Activated naive CD4-positive, alpha-beta T cell treated with anti-CD3 and anti-CD28 coated beads for 36 hours (primary cell): ENCODE measurements around the gene ULK4. TPM values are rescaled to one million over a fixed set of nuclear protein-coding genes. Genes with fewer than 3 reads are reported as not detected.
"Not testable (repeated sequence)": the region's sequence is repeated elsewhere in the genome, so short reads cannot be mapped to it uniquely, and the experiment has no call there.

ENCODE experiments used
- CTCF ChIA-PET: fragments of 350-600 bp; sonication (Branson Sonifier 250); formaldehyde crosslinking; loops from one replicate; lab custom pipeline; 2021; ENCODE audit warnings: antibody characterized with exemption; lab: Charles Lee
- DNase-seq: peaks from one replicate; pipeline ENCODE4 v3.0.0-alpha.2; 2020
- H3K27ac Mint-ChIP-seq: one replicate; pipeline ENCODE4 v1.8.0; 2021; ENCODE audit warnings: mild to moderate bottlenecking, mixed read lengths
- H3K27me3 Mint-ChIP-seq: one replicate; pipeline ENCODE4 v1.8.0; 2021; ENCODE audit warnings: low read depth, mixed read lengths
- H3K36me3 Mint-ChIP-seq: one replicate; pipeline ENCODE4 v1.8.0; 2021; ENCODE audit warnings: low read depth, mixed read lengths
- H3K4me1 Mint-ChIP-seq: one replicate; pipeline ENCODE4 v1.8.0; 2021; ENCODE audit warnings: low read depth, mixed read lengths
- H3K4me3 Mint-ChIP-seq: one replicate; pipeline ENCODE4 v1.8.0; 2021; ENCODE audit warnings: mild to moderate bottlenecking, moderate library complexity, mixed read lengths
- H3K9me3 Mint-ChIP-seq: one replicate; pipeline ENCODE4 v1.8.0; 2021; ENCODE audit warnings: mixed read lengths
- intact Hi-C: fragments of 100-400 bp; cut with micrococcal nuclease; formaldehyde crosslinking; loops from one replicate; pipeline ENCODE4 v1.15.1; 2023
- total RNA-seq, 2 experiments: library from RNA; stranded (reverse); gene quantifications; one replicate each; pipeline ENCODE4 v1.2.3, GENCODE V29; 2021

ULK4 gene
- total RNA-seq, 2 experiments from 2014 or later = 8.5 to 9.1 TPM

GRCh38 chr3:41301548-41301947 is 660.4 kb downstream of the ULK4 start:
- Mint-ChIP-seq H3K36me3 (no peaks in the 10 kb centered on the region), H3K9me3 (no peaks in the 10 kb centered on the region), H3K4me1 (no peaks in the 10 kb centered on the region), H3K27ac (no peak overlapping the region), H3K4me3 (no peak overlapping the region), H3K27me3 (no peaks in the 10 kb centered on the region)
- CTCF ChIA-PET = no interaction called here
- DNase-seq = no peak
- intact Hi-C loops = no loop called here

- Mint-ChIP-seq H3K4me3 (no peak overlapping the region), H3K4me1 (no peaks in the 10 kb centered on the region), H3K27me3 (no peaks in the 10 kb centered on the region), H3K27ac (no peak overlapping the region), H3K9me3 (no peaks in the 10 kb centered on the region), H3K36me3 (no peaks in the 10 kb centered on the region)
- DNase-seq = no peak
- intact Hi-C loops = no loop called here
- CTCF ChIA-PET = no interaction called here
These were observed 662.9 kb downstream of the ULK4 start for GRCh38 chr3:41299036-41299435.

- H3K27me3 Mint-ChIP-seq = no peaks in the 10 kb centered on the region
- no peak overlapping the region for H3K4me3 Mint-ChIP-seq
- H3K9me3 Mint-ChIP-seq = no peaks in the 10 kb centered on the region
- H3K4me1 Mint-ChIP-seq = no peaks in the 10 kb centered on the region
- H3K36me3 Mint-ChIP-seq = no peaks in the 10 kb centered on the region
- H3K27ac Mint-ChIP-seq = no peak overlapping the region
- intact Hi-C loops = no loop called here
- CTCF ChIA-PET = interaction anchor here (0.7 kb wide), 1 partner anchor 100 kb away, joined by 3 read pairs; no protein-coding TSS in a partner anchor
- no peak for DNase-seq
These were observed 664.2 kb downstream of the ULK4 start for GRCh38 chr3:41297750-41298149.

GRCh38 chr3:41296556-41296955 is 665.3 kb downstream of the ULK4 start:
- Mint-ChIP-seq H3K4me3 (no peak overlapping the region), H3K36me3 (no peaks in the 10 kb centered on the region), H3K27me3 (no peaks in the 10 kb centered on the region), H3K4me1 (no peaks in the 10 kb centered on the region), H3K9me3 (no peaks in the 10 kb centered on the region), H3K27ac (no peak overlapping the region)
- intact Hi-C loops = no loop called here
- DNase-seq = no peak
- CTCF ChIA-PET = no interaction called here

- Mint-ChIP-seq H3K36me3 (no peaks in the 10 kb centered on the region), H3K4me3 (no peak overlapping the region), H3K27ac (no peak overlapping the region), H3K4me1 (no peaks in the 10 kb centered on the region), H3K9me3 (no peaks in the 10 kb centered on the region), H3K27me3 (no peaks in the 10 kb centered on the region)
- DNase-seq = no peak
- intact Hi-C loops = no loop called here
- CTCF ChIA-PET = no interaction called here
These were observed 666.2 kb downstream of the ULK4 start for GRCh38 chr3:41295740-41296139.

- Mint-ChIP-seq H3K4me3 (no peak overlapping the region), H3K9me3 (no peaks in the 10 kb centered on the region), H3K4me1 (no peaks in the 10 kb centered on the region), H3K27ac (no peak overlapping the region), H3K27me3 (no peaks in the 10 kb centered on the region), H3K36me3 (no peaks in the 10 kb centered on the region)
- intact Hi-C loops = no loop called here
- CTCF ChIA-PET = interaction anchor here (0.6 kb wide), 1 partner anchor 708 kb away, joined by 3 read pairs; no protein-coding TSS in a partner anchor
- no peak for DNase-seq
These were observed 668.7 kb downstream of the ULK4 start for GRCh38 chr3:41293169-41293681.

GRCh38 chr3:41290736-41291135 is 671.2 kb downstream of the ULK4 start:
- CTCF ChIA-PET = no interaction called here
- no peak for DNase-seq
- Mint-ChIP-seq H3K27ac (no peak overlapping the region), H3K27me3 (no peaks in the 10 kb centered on the region), H3K9me3 (peaks cover under 1% of the 10 kb centered on the region), H3K4me3 (no peak overlapping the region), H3K4me1 (peaks cover 4% of the 10 kb centered on the region), H3K36me3 (no peaks in the 10 kb centered on the region)
- intact Hi-C loops = no loop called here

GRCh38 chr3:41290306-41290705 is 671.6 kb downstream of the ULK4 start:
- Mint-ChIP-seq H3K36me3 (no peaks in the 10 kb centered on the region), H3K27me3 (no peaks in the 10 kb centered on the region), H3K4me1 (peaks cover 4% of the 10 kb centered on the region), H3K4me3 (no peak overlapping the region), H3K27ac (no peak overlapping the region), H3K9me3 (peaks cover 5% of the 10 kb centered on the region)
- CTCF ChIA-PET = no interaction called here
- intact Hi-C loops = no loop called here
- no peak for DNase-seq

GRCh38 chr3:41288785-41289184 is 673.1 kb downstream of the ULK4 start:
- intact Hi-C loops = no loop called here
- no peaks in the 10 kb centered on the region for H3K27me3 Mint-ChIP-seq
- peaks cover 9% of the 10 kb centered on the region for H3K9me3 Mint-ChIP-seq
- CTCF ChIA-PET = no interaction called here
- peaks cover 4% of the 10 kb centered on the region for H3K4me1 Mint-ChIP-seq
- no peak for DNase-seq
- H3K4me3 Mint-ChIP-seq = no peak overlapping the region
- no peak overlapping the region for H3K27ac Mint-ChIP-seq
- no peaks in the 10 kb centered on the region for H3K36me3 Mint-ChIP-seq

- no peak for DNase-seq
- CTCF ChIA-PET = no interaction called here
- Mint-ChIP-seq H3K27me3 (no peaks in the 10 kb centered on the region), H3K4me1 (peaks cover 4% of the 10 kb centered on the region), H3K36me3 (peaks cover 2% of the 10 kb centered on the region), H3K27ac (no peak overlapping the region), H3K4me3 (no peak overlapping the region), H3K9me3 (peaks cover 11% of the 10 kb centered on the region)
- intact Hi-C loops = no loop called here
These were observed 675.6 kb downstream of the ULK4 start for GRCh38 chr3:41286305-41286704.

GRCh38 chr3:41284934-41285333 is 677.0 kb downstream of the ULK4 start:
- H3K36me3 Mint-ChIP-seq, H3K27ac Mint-ChIP-seq, CTCF ChIA-PET, H3K27me3 Mint-ChIP-seq, H3K4me1 Mint-ChIP-seq, DNase-seq, H3K4me3 Mint-ChIP-seq, intact Hi-C loops: not testable (repeated sequence)
- peaks cover 11% of the 10 kb centered on the region for H3K9me3 Mint-ChIP-seq

GRCh38 chr3:41277790-41278465 is 684.0 kb downstream of the ULK4 start:
- H3K4me3 Mint-ChIP-seq = no peak overlapping the region
- H3K4me1 Mint-ChIP-seq = no peaks in the 10 kb centered on the region
- no peak for DNase-seq
- CTCF ChIA-PET = interaction anchor here (0.6 kb wide), 1 partner anchor 75 kb away, joined by 3 read pairs; no protein-coding TSS in a partner anchor
- H3K36me3 Mint-ChIP-seq = peaks cover 10% of the 10 kb centered on the region
- no peaks in the 10 kb centered on the region for H3K27me3 Mint-ChIP-seq
- intact Hi-C loops = no loop called here
- no peak overlapping the region for H3K27ac Mint-ChIP-seq
- H3K9me3 Mint-ChIP-seq = peaks cover 8% of the 10 kb centered on the region

- peaks cover 13% of the 10 kb centered on the region for H3K9me3 Mint-ChIP-seq
- DNase-seq = no peak
- H3K27ac Mint-ChIP-seq = no peak overlapping the region
- intact Hi-C loops = no loop called here
- no peaks in the 10 kb centered on the region for H3K4me1 Mint-ChIP-seq
- H3K4me3 Mint-ChIP-seq = no peak overlapping the region
- no peaks in the 10 kb centered on the region for H3K27me3 Mint-ChIP-seq
- CTCF ChIA-PET = interaction anchor here (0.6 kb wide), 2 partner anchors 77 to 692 kb away, joined by 3 to 4 read pairs; partner anchors contain the start of gene CTNNB1
- peaks cover 12% of the 10 kb centered on the region for H3K36me3 Mint-ChIP-seq
These were observed 685.7 kb downstream of the ULK4 start for GRCh38 chr3:41276191-41276590.
